Measurements from ENCODE around the gene ICA1L. TPM values are rescaled to one million over a fixed set of nuclear protein-coding genes. Genes with fewer than 3 reads are reported as not detected.

The ICA1L gene
- total RNA-seq, 1 donor from 2014 or later, result 6.5 TPM

DNA sequence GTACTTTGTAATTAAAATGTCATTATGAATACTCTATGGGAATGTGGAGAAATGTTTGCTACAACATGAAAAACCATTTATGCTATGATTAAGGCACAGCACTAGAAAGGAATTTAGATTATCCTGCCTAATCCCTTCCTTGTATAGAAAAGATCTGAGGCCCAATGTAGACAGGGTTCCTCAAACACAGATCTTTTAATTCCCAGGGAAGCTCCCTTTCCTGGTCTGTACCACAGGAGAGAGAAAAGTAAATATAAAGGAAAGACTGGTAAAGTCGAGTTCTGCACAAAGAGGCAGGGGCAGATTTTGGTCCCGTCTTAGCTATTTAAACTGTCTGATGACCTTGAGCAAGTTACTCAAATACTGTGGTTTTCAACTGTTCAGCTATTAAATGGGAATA lies 84.7 kb downstream of the ICA1L start:
- TF ChIP-seq, protein P1, sequence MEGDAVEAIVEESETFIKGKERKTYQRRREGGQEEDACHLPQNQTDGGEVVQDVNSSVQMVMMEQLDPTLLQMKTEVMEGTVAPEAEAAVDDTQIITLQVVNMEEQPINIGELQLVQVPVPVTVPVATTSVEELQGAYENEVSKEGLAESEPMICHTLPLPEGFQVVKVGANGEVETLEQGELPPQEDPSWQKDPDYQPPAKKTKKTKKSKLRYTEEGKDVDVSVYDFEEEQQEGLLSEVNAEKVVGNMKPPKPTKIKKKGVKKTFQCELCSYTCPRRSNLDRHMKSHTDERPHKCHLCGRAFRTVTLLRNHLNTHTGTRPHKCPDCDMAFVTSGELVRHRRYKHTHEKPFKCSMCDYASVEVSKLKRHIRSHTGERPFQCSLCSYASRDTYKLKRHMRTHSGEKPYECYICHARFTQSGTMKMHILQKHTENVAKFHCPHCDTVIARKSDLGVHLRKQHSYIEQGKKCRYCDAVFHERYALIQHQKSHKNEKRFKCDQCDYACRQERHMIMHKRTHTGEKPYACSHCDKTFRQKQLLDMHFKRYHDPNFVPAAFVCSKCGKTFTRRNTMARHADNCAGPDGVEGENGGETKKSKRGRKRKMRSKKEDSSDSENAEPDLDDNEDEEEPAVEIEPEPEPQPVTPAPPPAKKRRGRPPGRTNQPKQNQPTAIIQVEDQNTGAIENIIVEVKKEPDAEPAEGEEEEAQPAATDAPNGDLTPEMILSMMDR (IDR thresholded peaks at IDR 0.05), result no peak
- DNase-seq (ENCODE audit: extremely low spot score, unreplicated experiment), result no peak
- H3K9me3 Mint-ChIP-seq (ENCODE audit: unreplicated experiment), result no peaks in the 10 kb centered on the region
- no peak overlapping the region for H3K27ac Mint-ChIP-seq (ENCODE audit: unreplicated experiment)
- H3K27me3 Mint-ChIP-seq (ENCODE audit: unreplicated experiment), result no peaks in the 10 kb centered on the region
- H3K4me1 Mint-ChIP-seq (ENCODE audit: unreplicated experiment), result no peaks in the 10 kb centered on the region
- H3K4me3 Mint-ChIP-seq (ENCODE audit: unreplicated experiment), result no peak overlapping the region
- peaks cover 11% of the 10 kb centered on the region for H3K36me3 Mint-ChIP-seq (ENCODE audit: unreplicated experiment)

DNA sequence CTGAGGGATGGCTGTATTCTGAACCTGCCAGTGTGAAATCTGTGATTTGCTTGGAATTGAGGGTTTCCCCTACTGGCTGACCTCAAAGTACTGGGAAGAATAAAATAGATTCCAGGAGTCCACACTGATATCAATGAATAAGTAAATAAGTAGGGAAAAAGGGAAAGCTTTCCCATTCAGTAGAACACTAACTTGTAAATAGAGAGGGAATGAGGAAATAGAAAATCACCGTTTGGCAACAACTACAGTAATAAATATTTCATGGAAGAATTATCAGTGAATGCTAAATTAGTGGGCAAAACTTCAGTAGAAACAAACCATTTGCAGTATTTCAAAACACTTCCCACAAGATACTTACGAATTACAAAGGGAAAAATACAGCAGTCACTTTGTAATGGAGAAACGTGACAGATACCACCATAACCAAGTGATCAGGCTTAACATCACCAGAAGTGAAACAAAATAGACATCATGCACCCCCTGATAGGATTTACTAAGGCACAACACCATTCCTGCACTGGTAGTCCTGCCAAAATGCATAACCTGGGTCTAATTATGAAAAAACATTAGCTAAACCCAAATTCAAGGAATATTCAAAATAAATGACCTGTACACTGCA lies 88.5 kb downstream of the ICA1L start:
- H3K36me3 Mint-ChIP-seq (ENCODE audit: unreplicated experiment), result peaks cover 18% of the 10 kb centered on the region
- H3K27me3 Mint-ChIP-seq (ENCODE audit: unreplicated experiment), result no peaks in the 10 kb centered on the region
- TF ChIP-seq, protein P1 (IDR thresholded peaks at IDR 0.05), result no peak
- no peaks in the 10 kb centered on the region for H3K9me3 Mint-ChIP-seq (ENCODE audit: unreplicated experiment)
- H3K4me3 Mint-ChIP-seq (ENCODE audit: unreplicated experiment), result no peak overlapping the region
- H3K27ac Mint-ChIP-seq (ENCODE audit: unreplicated experiment), result no peak overlapping the region
- no peak for DNase-seq (ENCODE audit: extremely low spot score, unreplicated experiment)
- no peaks in the 10 kb centered on the region for H3K4me1 Mint-ChIP-seq (ENCODE audit: unreplicated experiment)

DNA sequence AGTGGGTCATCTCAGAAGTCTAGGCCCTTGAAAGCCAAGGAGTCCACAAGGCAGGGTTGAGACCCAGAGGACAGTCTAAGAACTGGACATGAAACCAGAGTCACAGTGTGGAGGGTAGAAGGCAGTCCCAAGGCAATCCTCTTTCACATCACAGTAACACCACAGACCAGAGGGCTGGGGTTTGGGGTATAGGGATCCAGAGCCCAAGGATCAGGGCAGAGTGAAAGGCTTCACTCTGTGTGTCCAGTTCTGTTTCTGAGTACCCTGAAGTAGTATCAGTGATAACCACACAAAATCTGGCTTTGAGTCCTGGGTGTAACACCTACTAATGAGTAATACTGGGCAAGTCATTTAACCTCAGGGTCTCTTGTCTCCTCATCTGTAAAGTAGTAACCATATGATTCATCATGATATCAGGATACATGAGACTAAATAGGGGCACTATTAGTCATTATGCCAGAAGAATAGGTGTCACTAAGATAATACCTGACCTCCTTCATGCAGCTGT lies 91.0 kb downstream of the ICA1L start:
- no peaks in the 10 kb centered on the region for H3K27me3 Mint-ChIP-seq (ENCODE audit: unreplicated experiment)
- no peak overlapping the region for H3K4me3 Mint-ChIP-seq (ENCODE audit: unreplicated experiment)
- no peaks in the 10 kb centered on the region for H3K9me3 Mint-ChIP-seq (ENCODE audit: unreplicated experiment)
- H3K4me1 Mint-ChIP-seq (ENCODE audit: unreplicated experiment), result no peaks in the 10 kb centered on the region
- no peak for DNase-seq (ENCODE audit: extremely low spot score, unreplicated experiment)
- peaks cover 21% of the 10 kb centered on the region for H3K36me3 Mint-ChIP-seq (ENCODE audit: unreplicated experiment)
- TF ChIP-seq, protein P1 (IDR thresholded peaks at IDR 0.05), result no peak
- H3K27ac Mint-ChIP-seq (ENCODE audit: unreplicated experiment), result no peak overlapping the region

DNA sequence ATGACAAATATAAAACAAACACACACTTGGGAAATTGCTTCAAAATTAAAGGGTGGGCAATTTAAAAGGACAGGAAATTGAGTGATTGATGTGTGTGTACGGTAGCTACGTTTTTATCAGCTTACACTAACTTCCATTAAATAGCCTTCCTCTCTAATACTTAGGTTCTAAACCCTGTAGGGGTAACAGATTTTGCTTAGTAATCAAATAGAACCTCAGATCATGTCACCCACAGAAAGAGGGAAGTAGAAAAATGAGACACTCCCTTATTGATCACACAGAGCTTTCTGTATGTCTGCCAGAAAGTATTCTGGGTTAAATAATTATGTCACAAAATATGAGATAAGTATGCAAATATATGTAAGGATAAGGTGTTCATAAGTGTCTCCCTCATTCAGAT lies 93.3 kb downstream of the ICA1L start:
- Mint-ChIP-seq H3K36me3 (ENCODE audit: unreplicated experiment) (peaks cover 30% of the 10 kb centered on the region), H3K27ac (ENCODE audit: unreplicated experiment) (no peak overlapping the region), H3K27me3 (ENCODE audit: unreplicated experiment) (no peaks in the 10 kb centered on the region), H3K4me3 (ENCODE audit: unreplicated experiment) (no peak overlapping the region), H3K4me1 (ENCODE audit: unreplicated experiment) (no peaks in the 10 kb centered on the region), H3K9me3 (ENCODE audit: unreplicated experiment) (no peaks in the 10 kb centered on the region)
- TF ChIP-seq, protein P1 (IDR thresholded peaks at IDR 0.05), result no peak
- no peak for DNase-seq (ENCODE audit: extremely low spot score, unreplicated experiment)

DNA sequence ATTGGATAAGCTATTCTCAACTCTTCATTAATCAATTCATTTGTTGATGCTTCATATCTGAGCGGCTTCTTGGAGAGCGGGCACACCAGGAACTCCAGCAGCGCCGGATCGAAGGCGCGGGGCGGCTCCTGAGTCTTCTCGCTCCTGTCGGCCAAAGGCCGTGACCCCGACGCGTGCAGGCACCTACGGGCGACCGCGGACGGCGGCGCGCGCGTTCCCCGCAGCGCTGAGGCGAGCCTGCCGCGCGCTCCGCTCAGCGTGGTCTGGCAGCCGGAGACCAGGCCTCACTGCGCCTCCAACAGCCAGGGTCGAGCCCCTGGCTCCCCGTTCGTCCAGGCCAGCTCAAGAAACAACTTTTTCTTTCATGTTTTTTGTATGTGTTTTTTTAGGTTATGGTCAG lies 97.5 kb downstream of the ICA1L start:
- TF ChIP-seq, protein P1 (IDR thresholded peaks at IDR 0.05), result no peak
- Mint-ChIP-seq H3K27ac (ENCODE audit: unreplicated experiment) (no peak overlapping the region), H3K4me1 (ENCODE audit: unreplicated experiment) (peaks cover 8% of the 10 kb centered on the region), H3K9me3 (ENCODE audit: unreplicated experiment) (no peaks in the 10 kb centered on the region), H3K27me3 (ENCODE audit: unreplicated experiment) (no peaks in the 10 kb centered on the region), H3K36me3 (ENCODE audit: unreplicated experiment) (peaks cover 25% of the 10 kb centered on the region), H3K4me3 (ENCODE audit: unreplicated experiment) (no peak overlapping the region)
- no peak for DNase-seq (ENCODE audit: extremely low spot score, unreplicated experiment)
